B cell (primary cell): ENCODE measurements around the gene MIS18BP1. TPM values are rescaled to one million over a fixed set of nuclear protein-coding genes. Genes with fewer than 3 reads are reported as not detected.

Source experiments
- ATAC-seq: fragments of 200-7000 bp; cut with Tn5 transposase; one replicate; pipeline ENCODE4 v1.10.0; 2021; ENCODE audit warnings: low read depth, mild to moderate bottlenecking, moderate number of reproducible peaks, moderate library complexity
- CTCF ChIA-PET: fragments of 350-600 bp; sonication (Branson Sonifier 250); formaldehyde crosslinking; loops from one replicate; lab custom pipeline; 2021; ENCODE audit warnings: antibody characterized with exemption, inconsistent platforms; lab: Charles Lee
- POLR2A ChIA-PET: fragments of 350-600 bp; sonication (Branson Sonifier 250); formaldehyde crosslinking; loops from one replicate; lab custom pipeline; 2021; ENCODE audit warnings: antibody characterized with exemption; lab: Charles Lee
- DNase-seq: peaks from one replicate; pipeline ENCODE4 v3.0.0; 2013
- H2AFZ ChIP-seq: 2 replicates; pipeline ENCODE4 v1.6.1; 2012; ENCODE audit warnings: mild to moderate bottlenecking, low read depth, low read length; ENCODE audit not compliant: insufficient read depth, poor library complexity, severe bottlenecking
- H3K27ac ChIP-seq, 2 donors: 1 replicate in 1 of 2; 2 replicates in 1 of 2; pipeline ENCODE4 v1.5.1; 2012 to 2013; ENCODE audit warnings: low read length in 2 of 2, mild to moderate bottlenecking in 2 of 2, moderate library complexity in 1 of 2
- H3K27me3 ChIP-seq, 4 experiments: fragments of 200-600 bp in 1 of 4; sonication (generic) in 1 of 4; replicated peaks in 1 of 4; 1 replicate in 2 of 4; 2 replicates in 2 of 4; pipeline versions ENCODE4 v1.6.1 to v1.7.0; 2013 to 2016; ENCODE audit warnings: low read length in 3 of 4, mild to moderate bottlenecking in 2 of 4, mixed read lengths in 1 of 4, moderate library complexity in 1 of 4; ENCODE audit not compliant: insufficient read depth in 4 of 4, control insufficient read depth in 3 of 4; ENCODE audit errors: control extremely low read depth in 1 of 4
- H3K36me3 ChIP-seq, 2 experiments: replicated peaks in 1 of 2; 1 replicate in 1 of 2; 2 replicates in 1 of 2; pipeline versions ENCODE4 v1.6.1 to v1.7.1; 2013; ENCODE audit warnings: low read length in 1 of 2; ENCODE audit not compliant: insufficient read depth in 2 of 2, control insufficient read depth in 1 of 2; ENCODE audit errors: control extremely low read depth in 1 of 2, extremely low read depth in 1 of 2
- H3K4me1 ChIP-seq, 2 donors: fragments of 200-600 bp in 1 of 2; sonication (generic) in 1 of 2; 1 replicate in 1 of 2; 2 replicates in 1 of 2; pipeline versions ENCODE4 v1.5.1 to v1.6.1; 2013 to 2017; ENCODE audit warnings: low read length in 2 of 2; ENCODE audit not compliant: control insufficient read depth in 2 of 2, insufficient read depth in 2 of 2
- H3K4me2 ChIP-seq: replicated peaks from 2 replicates; pipeline ENCODE3; 2012; ENCODE audit warnings: mild to moderate bottlenecking, low read depth, low read length; ENCODE audit not compliant: poor library complexity, severe bottlenecking
- H3K4me3 ChIP-seq, 5 experiments: fragments of 200-600 bp in 1 of 5; sonication (generic) in 1 of 5; 1 replicate in 3 of 5; 2 replicates in 2 of 5; pipeline versions ENCODE4 v1.5.1 to v1.7.0; 2011 to 2016; ENCODE audit warnings: low read length in 4 of 5, mild to moderate bottlenecking in 4 of 5, low read depth in 2 of 5, control low read depth in 1 of 5, moderate library complexity in 1 of 5; ENCODE audit not compliant: insufficient read depth in 1 of 5; ENCODE audit errors: control extremely low read depth in 1 of 5, extremely low read depth in 1 of 5
- H3K79me2 ChIP-seq: fragments of 200-600 bp; sonication (generic); one replicate; pipeline ENCODE4 v1.6.0; 2016; ENCODE audit warnings: low read length; ENCODE audit not compliant: control insufficient read depth, insufficient read depth
- H3K9ac ChIP-seq: fragments of 200-600 bp; sonication (generic); 2 replicates; pipeline ENCODE4 v1.6.1; 2017; ENCODE audit warnings: mild to moderate bottlenecking, low read length, moderate library complexity
- H3K9me3 ChIP-seq, 3 donors: one replicate each; pipeline versions ENCODE4 v1.6.1 to v1.7.1; 2013; ENCODE audit warnings: low read length in 2 of 3; ENCODE audit not compliant: control insufficient read depth in 2 of 3, insufficient read depth in 1 of 3; ENCODE audit errors: control extremely low read depth in 1 of 3
- H4K20me1 ChIP-seq: 2 replicates; pipeline ENCODE4 v1.6.0; 2012; ENCODE audit warnings: mild to moderate bottlenecking, low read length; ENCODE audit not compliant: insufficient read depth, control insufficient read depth, poor library complexity, severe bottlenecking
- H3K27ac Mint-ChIP-seq: one replicate; pipeline ENCODE4 v1.8.0; 2021; ENCODE audit warnings: mixed read lengths
- H3K27me3 Mint-ChIP-seq: one replicate; pipeline ENCODE4 v1.8.0; 2021; ENCODE audit warnings: mixed read lengths
- H3K4me1 Mint-ChIP-seq: one replicate; pipeline ENCODE4 v1.8.0; 2021; ENCODE audit warnings: mixed read lengths
- H3K4me3 Mint-ChIP-seq: one replicate; pipeline ENCODE4 v1.8.0; 2021; ENCODE audit warnings: mixed read lengths
- H3K9me3 Mint-ChIP-seq: one replicate; pipeline ENCODE4 v1.8.0; 2022; ENCODE audit warnings: mixed read lengths; ENCODE audit not compliant: insufficient read depth
- CTCF ChIP-seq: fragments of 200-600 bp; IDR thresholded peaks from one replicate; pipeline ENCODE4 v1.8.0; 2022; ENCODE audit warnings: antibody characterized with exemption, mild to moderate bottlenecking
- EZH2 ChIP-seq: IDR thresholded peaks from 2 replicates; pipeline ENCODE4 v1.6.1; 2012; ENCODE audit warnings: borderline replicate concordance, low read depth, mild to moderate bottlenecking, moderate library complexity, low read length; ENCODE audit not compliant: insufficient read depth, poor library complexity, severe bottlenecking
- WGBS: methylation state at CpG from one replicate; pipeline ENCODE4 v1.1.5; 2013; ENCODE audit warnings: missing lambda C conversion rate; ENCODE audit not compliant: insufficient coverage; 5-methylcytosine and 5-hydroxymethylcytosine counted together
- intact Hi-C: fragments of 100-400 bp; cut with micrococcal nuclease; formaldehyde crosslinking; loops from one replicate; pipeline ENCODE4 v1.10.0; 2022
- polyA plus RNA-seq: library from polyadenylated mRNA; depleted of rRNA; stranded (reverse); fragments of >200 nt; gene quantifications from 2 replicates; pipeline ENCODE4 v1.2.3, GENCODE V29; 2012
- total RNA-seq, 2 donors: library from RNA; stranded (reverse); fragments of 120-200 nt in 1 of 2; gene quantifications; 1 replicate in 1 of 2; 2 replicates in 1 of 2; pipeline versions ENCODE4 v1.2.3 to v1.2.4, GENCODE V29; 2013 to 2022

Gene MIS18BP1
- total and polyA plus RNA-seq, 2 donors (not counting 1 experiment from before 2014, with no cell fraction given) = 30.0 to 92.5 TPM

- no peaks in the 10 kb centered on the region for H3K4me1 Mint-ChIP-seq
- Histone ChIP-seq H3K9me3 (no peaks in the 10 kb centered on the region), H3K27ac (no peak overlapping the region), H3K27me3 (no peaks in the 10 kb centered on the region), H4K20me1 (no peaks in the 10 kb centered on the region), H3K4me3 (no peak overlapping the region), H3K79me2 (no peaks in the 10 kb centered on the region), H2AFZ (no peak overlapping the region), H3K4me1 (no peaks in the 10 kb centered on the region), H3K36me3 (peaks cover 0 to 2% of the 10 kb centered on the region in 2 experiments), H3K4me2 (no peak overlapping the region), H3K9ac (no peak overlapping the region)
- no CpG with 5 or more reads among the region's 5 CpGs for WGBS
- no peaks in the 10 kb centered on the region for H3K27me3 Mint-ChIP-seq
- ATAC-seq (no peak), DNase-seq (no peak)
- no peak overlapping the region for H3K4me3 Mint-ChIP-seq
- intact Hi-C loops = no loop called here
- no peak overlapping the region for H3K27ac Mint-ChIP-seq
- H3K9me3 Mint-ChIP-seq = no peaks in the 10 kb centered on the region
- ChIA-PET CTCF (no interaction called here), POLR2A (no interaction called here)
- TF ChIP-seq EZH2 (no peak), CTCF (no peak)
Observed at GRCh38 chr14:45177076-45177475, 75.9 kb downstream of the MIS18BP1 start.

GRCh38 chr14:45169906-45170305 is 83.1 kb downstream of the MIS18BP1 start:
- no peak overlapping the region for H3K9ac ChIP-seq
- no peaks in the 10 kb centered on the region for H3K9me3 ChIP-seq
- H3K4me1 Mint-ChIP-seq = no peaks in the 10 kb centered on the region
- H3K27ac Mint-ChIP-seq = no peak overlapping the region
- POLR2A ChIA-PET = no interaction called here
- H3K27ac ChIP-seq = no peak overlapping the region
- CTCF ChIA-PET = no interaction called here
- no peak for ATAC-seq
- H2AFZ ChIP-seq = no peak overlapping the region
- no peak for DNase-seq
- peaks cover 0 to 5% of the 10 kb centered on the region in 2 experiments for H3K36me3 ChIP-seq
- H3K79me2 ChIP-seq = no peaks in the 10 kb centered on the region
- H3K27me3 Mint-ChIP-seq = no peaks in the 10 kb centered on the region
- H3K4me3 ChIP-seq = no peak overlapping the region
- H4K20me1 ChIP-seq = no peaks in the 10 kb centered on the region
- intact Hi-C loops = no loop called here
- no peak overlapping the region for H3K4me2 ChIP-seq
- no peaks in the 10 kb centered on the region for H3K4me1 ChIP-seq
- H3K9me3 Mint-ChIP-seq = no peaks in the 10 kb centered on the region
- H3K27me3 ChIP-seq = no peaks in the 10 kb centered on the region
- H3K4me3 Mint-ChIP-seq = no peak overlapping the region
- no peak for TF ChIP-seq CTCF
- TF ChIP-seq EZH2 = no peak
